ENCODE results near the gene CHRNG. TPM values are rescaled to one million over a fixed set of nuclear protein-coding genes. Genes with fewer than 3 reads are reported as not detected.

CHRNG gene
- polyA plus RNA-seq, 1 donor: 0.21 TPM

GRCh38 chr2:232537079-232537478 lies 2.4 kb upstream of the CHRNG start:
- Histone ChIP-seq H3K36me3 (ENCODE audit: control insufficient read depth, insufficient read depth, low read length) (no peaks in the 10 kb centered on the region), H3K27ac (ENCODE audit: low read length) (no peak overlapping the region), H3K4me1 (ENCODE audit: control insufficient read depth, insufficient read depth, low read length) (peaks cover 3% of the 10 kb centered on the region), H3K4me3 (ENCODE audit: low read length) (no peak overlapping the region), H3K9me3 (ENCODE audit: control insufficient read depth, low read depth, low read length) (no peaks in the 10 kb centered on the region), H3K27me3 (ENCODE audit: control insufficient read depth, insufficient read depth, low read length) (peaks cover 21% of the 10 kb centered on the region)
- WGBS (ENCODE audit: insufficient coverage, low lambda C conversion rate): no CpG with 5 or more reads among the region's 5 CpGs
- no peak for DNase-seq

- Histone ChIP-seq H3K4me3 (ENCODE audit: low read length) (no peak overlapping the region), H3K9me3 (ENCODE audit: control insufficient read depth, low read depth, low read length) (no peaks in the 10 kb centered on the region), H3K27ac (ENCODE audit: low read length) (no peak overlapping the region), H3K36me3 (ENCODE audit: control insufficient read depth, insufficient read depth, low read length) (no peaks in the 10 kb centered on the region), H3K4me1 (ENCODE audit: control insufficient read depth, insufficient read depth, low read length) (peaks cover 3% of the 10 kb centered on the region), H3K27me3 (ENCODE audit: control insufficient read depth, insufficient read depth, low read length) (peaks cover 21% of the 10 kb centered on the region)
- no peak for DNase-seq
- WGBS (ENCODE audit: insufficient coverage, low lambda C conversion rate): no CpG with 5 or more reads among the region's 4 CpGs
Measured at GRCh38 chr2:232537499-232537898, 2.0 kb upstream of the CHRNG start.

DNA sequence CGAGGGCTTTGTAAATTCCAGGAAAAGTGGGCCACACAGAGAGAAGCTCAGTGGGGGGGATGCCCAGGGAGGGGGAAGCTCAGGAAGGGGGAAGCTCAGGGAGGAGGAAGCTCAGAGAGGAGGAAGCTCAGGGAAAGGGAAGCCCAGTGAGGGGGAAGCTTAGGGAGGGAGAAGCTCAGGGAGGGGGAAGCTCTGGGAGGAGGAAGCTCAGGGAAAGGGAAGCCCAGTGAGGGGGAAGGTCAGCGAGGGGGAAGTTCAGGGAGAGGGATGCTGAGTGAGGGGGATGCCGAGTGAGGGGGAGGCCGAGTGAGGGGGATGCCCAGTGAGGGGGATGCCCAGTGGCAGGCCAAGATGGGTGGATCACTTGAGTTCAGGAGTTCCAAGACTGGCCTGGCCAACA lies 821 bp upstream of the CHRNG start:
- Histone ChIP-seq H3K4me3 (ENCODE audit: low read length) (no peak overlapping the region), H3K27me3 (ENCODE audit: control insufficient read depth, insufficient read depth, low read length) (peaks cover 21% of the 10 kb centered on the region), H3K27ac (ENCODE audit: low read length) (no peak overlapping the region), H3K36me3 (ENCODE audit: control insufficient read depth, insufficient read depth, low read length) (no peaks in the 10 kb centered on the region), H3K4me1 (ENCODE audit: control insufficient read depth, insufficient read depth, low read length) (peaks cover 3% of the 10 kb centered on the region), H3K9me3 (ENCODE audit: control insufficient read depth, low read depth, low read length) (no peaks in the 10 kb centered on the region)
- no peak for DNase-seq
- WGBS (ENCODE audit: insufficient coverage, low lambda C conversion rate): 29% methylated on average over 1 of the region's 4 CpGs

- peaks cover 3% of the 10 kb centered on the region for H3K4me1 ChIP-seq (ENCODE audit: control insufficient read depth, insufficient read depth, low read length)
- WGBS (ENCODE audit: insufficient coverage, low lambda C conversion rate): no CpG with 5 or more reads among the region's 17 CpGs
- no peak for DNase-seq
- peaks cover 2% of the 10 kb centered on the region for H3K36me3 ChIP-seq (ENCODE audit: control insufficient read depth, insufficient read depth, low read length)
- no peak overlapping the region for H3K4me3 ChIP-seq (ENCODE audit: low read length)
- H3K27ac ChIP-seq (ENCODE audit: low read length): no peak overlapping the region
- H3K9me3 ChIP-seq (ENCODE audit: control insufficient read depth, low read depth, low read length): peaks cover 7% of the 10 kb centered on the region
- H3K27me3 ChIP-seq (ENCODE audit: control insufficient read depth, insufficient read depth, low read length): peaks cover 19% of the 10 kb centered on the region
Measured at GRCh38 chr2:232540441-232541041, 1.0 kb downstream of the CHRNG start.

GRCh38 chr2:232541195-232541960 lies 1.9 kb downstream of the CHRNG start:
- no CpG with 5 or more reads among the region's 19 CpGs for WGBS (ENCODE audit: insufficient coverage, low lambda C conversion rate)
- Histone ChIP-seq H3K36me3 (ENCODE audit: control insufficient read depth, insufficient read depth, low read length) (peaks cover 2% of the 10 kb centered on the region), H3K27me3 (ENCODE audit: control insufficient read depth, insufficient read depth, low read length) (peaks cover 17% of the 10 kb centered on the region), H3K27ac (ENCODE audit: low read length) (no peak overlapping the region), H3K4me3 (ENCODE audit: low read length) (no peak overlapping the region), H3K9me3 (ENCODE audit: control insufficient read depth, low read depth, low read length) (peaks cover 7% of the 10 kb centered on the region), H3K4me1 (ENCODE audit: control insufficient read depth, insufficient read depth, low read length) (peaks cover 3% of the 10 kb centered on the region)
- no peak for DNase-seq

DNA sequence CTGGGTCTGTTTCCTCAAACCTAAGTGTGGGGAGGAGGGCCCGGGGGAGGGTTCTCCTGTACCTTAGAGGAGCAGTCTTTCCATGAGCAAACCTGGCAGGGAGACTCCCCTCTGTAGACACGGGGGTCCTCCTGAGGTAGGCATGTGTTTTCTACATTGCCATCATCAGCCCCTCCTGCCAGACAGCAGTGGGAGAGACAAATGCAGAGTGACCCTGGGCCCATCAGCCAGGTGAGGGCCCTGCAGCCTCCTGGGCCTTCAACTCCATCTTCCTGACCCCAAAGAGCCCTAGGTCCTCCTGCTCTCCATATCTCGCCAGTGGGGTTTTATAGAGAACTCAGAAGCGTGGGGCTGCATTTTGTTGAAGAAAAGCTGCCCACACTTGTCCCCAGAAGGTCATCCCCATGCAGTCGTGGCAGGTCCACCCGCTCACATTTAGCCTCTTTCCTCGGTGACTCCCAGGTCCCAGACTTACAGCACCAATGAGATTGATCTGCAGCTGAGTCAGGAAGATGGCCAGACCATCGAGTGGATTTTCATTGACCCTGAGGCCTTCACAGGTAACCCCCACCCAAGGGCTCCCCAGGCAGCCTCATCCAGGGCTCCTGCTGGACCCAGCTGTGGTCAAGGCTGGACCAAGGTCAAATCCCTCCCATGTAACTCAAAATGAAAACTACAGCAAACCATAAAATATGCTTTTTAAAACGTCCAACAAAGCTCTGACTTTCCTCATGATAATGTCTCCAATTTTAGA lies 2.6 kb downstream of the CHRNG start:
- peaks cover 9% of the 10 kb centered on the region for H3K9me3 ChIP-seq (ENCODE audit: control insufficient read depth, low read depth, low read length)
- no peak overlapping the region for H3K27ac ChIP-seq (ENCODE audit: low read length)
- peaks cover 8% of the 10 kb centered on the region for H3K36me3 ChIP-seq (ENCODE audit: control insufficient read depth, insufficient read depth, low read length)
- peaks cover 17% of the 10 kb centered on the region for H3K27me3 ChIP-seq (ENCODE audit: control insufficient read depth, insufficient read depth, low read length)
- 17% methylated on average over 1 of the region's 9 CpGs for WGBS (ENCODE audit: insufficient coverage, low lambda C conversion rate)
- H3K4me3 ChIP-seq (ENCODE audit: low read length): no peak overlapping the region
- no peak for DNase-seq
- peaks cover 3% of the 10 kb centered on the region for H3K4me1 ChIP-seq (ENCODE audit: control insufficient read depth, insufficient read depth, low read length)

DNA sequence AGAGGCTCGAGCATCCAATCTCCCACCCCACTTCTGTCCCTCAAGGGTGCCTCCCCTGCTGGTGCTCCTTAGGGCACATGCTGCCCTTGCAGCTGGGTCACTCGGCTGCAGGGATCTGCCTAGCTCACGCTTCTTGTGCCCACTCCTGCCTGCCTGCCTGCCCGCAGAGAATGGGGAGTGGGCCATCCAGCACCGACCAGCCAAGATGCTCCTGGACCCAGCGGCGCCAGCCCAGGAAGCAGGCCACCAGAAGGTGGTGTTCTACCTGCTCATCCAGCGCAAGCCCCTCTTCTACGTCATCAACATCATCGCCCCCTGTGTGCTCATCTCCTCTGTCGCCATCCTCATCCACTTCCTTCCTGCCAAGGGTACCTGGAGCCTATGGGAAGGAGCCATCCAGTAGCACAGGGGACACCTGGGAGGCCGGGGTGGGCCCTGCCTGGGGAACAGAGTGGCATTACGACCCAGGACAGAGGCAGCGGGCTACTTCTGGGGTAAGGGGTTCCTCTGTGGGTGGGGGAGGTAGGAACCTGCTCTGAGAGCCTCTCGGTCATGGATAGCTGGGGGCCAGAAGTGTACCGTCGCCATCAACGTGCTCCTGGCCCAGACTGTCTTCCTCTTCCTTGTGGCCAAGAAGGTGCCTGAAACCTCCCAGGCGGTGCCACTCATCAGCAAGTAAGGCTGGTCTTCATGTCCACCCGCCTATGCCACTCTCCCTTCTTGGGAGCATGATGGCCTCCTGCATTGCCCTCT lies 3.4 kb downstream of the CHRNG start:
- WGBS (ENCODE audit: insufficient coverage, low lambda C conversion rate): 94% methylated on average over 3 of the region's 20 CpGs
- peaks cover 10% of the 10 kb centered on the region for H3K9me3 ChIP-seq (ENCODE audit: control insufficient read depth, low read depth, low read length)
- DNase-seq: no peak
- peaks cover 3% of the 10 kb centered on the region for H3K4me1 ChIP-seq (ENCODE audit: control insufficient read depth, insufficient read depth, low read length)
- H3K36me3 ChIP-seq (ENCODE audit: control insufficient read depth, insufficient read depth, low read length): peaks cover 14% of the 10 kb centered on the region
- peaks cover 17% of the 10 kb centered on the region for H3K27me3 ChIP-seq (ENCODE audit: control insufficient read depth, insufficient read depth, low read length)
- no peak overlapping the region for H3K27ac ChIP-seq (ENCODE audit: low read length)
- no peak overlapping the region for H3K4me3 ChIP-seq (ENCODE audit: low read length)

- peaks cover 3% of the 10 kb centered on the region for H3K4me1 ChIP-seq (ENCODE audit: control insufficient read depth, insufficient read depth, low read length)
- DNase-seq: no peak
- H3K9me3 ChIP-seq (ENCODE audit: control insufficient read depth, low read depth, low read length): peaks cover 11% of the 10 kb centered on the region
- peaks cover 14% of the 10 kb centered on the region for H3K36me3 ChIP-seq (ENCODE audit: control insufficient read depth, insufficient read depth, low read length)
- no peak overlapping the region for H3K4me3 ChIP-seq (ENCODE audit: low read length)
- H3K27me3 ChIP-seq (ENCODE audit: control insufficient read depth, insufficient read depth, low read length): peaks cover 14% of the 10 kb centered on the region
- WGBS (ENCODE audit: insufficient coverage, low lambda C conversion rate): 100% methylated on average over 2 of the region's 14 CpGs
- H3K27ac ChIP-seq (ENCODE audit: low read length): no peak overlapping the region
Measured at GRCh38 chr2:232543491-232543890, 4.0 kb downstream of the CHRNG start.

- no peak for DNase-seq
- Histone ChIP-seq H3K27me3 (ENCODE audit: control insufficient read depth, insufficient read depth, low read length) (peaks cover 10% of the 10 kb centered on the region), H3K9me3 (ENCODE audit: control insufficient read depth, low read depth, low read length) (peaks cover 13% of the 10 kb centered on the region), H3K4me3 (ENCODE audit: low read length) (no peak overlapping the region), H3K4me1 (ENCODE audit: control insufficient read depth, insufficient read depth, low read length) (peaks cover 3% of the 10 kb centered on the region), H3K27ac (ENCODE audit: low read length) (no peak overlapping the region), H3K36me3 (ENCODE audit: control insufficient read depth, insufficient read depth, low read length) (peaks cover 14% of the 10 kb centered on the region)
- no CpG with 5 or more reads among the region's 19 CpGs for WGBS (ENCODE audit: insufficient coverage, low lambda C conversion rate)
Measured at GRCh38 chr2:232543928-232544631, 4.6 kb downstream of the CHRNG start.
